ENCODE data around the gene LGALS1. TPM values are rescaled to one million over a fixed set of nuclear protein-coding genes. Genes with fewer than 3 reads are reported as not detected.

LGALS1 gene
- total RNA-seq, 1 donor from 2014 or later, result 21.0 TPM

- H3K4me3 Mint-ChIP-seq, result peak overlapping the region; percentile 78
- peaks cover 4% of the 10 kb centered on the region for H3K27me3 Mint-ChIP-seq (ENCODE audit: low read depth)
- H3K36me3 Mint-ChIP-seq (ENCODE audit: low read depth), result no peaks in the 10 kb centered on the region
- H3K27ac Mint-ChIP-seq (ENCODE audit: unreplicated experiment), result no peak overlapping the region
- no peaks in the 10 kb centered on the region for H3K9me3 Mint-ChIP-seq
- no peak for DNase-seq (ENCODE audit: low read depth, low spot score)
- peaks cover 40% of the 10 kb centered on the region for H3K4me1 Mint-ChIP-seq
- TF ChIP-seq CTCF (conservative IDR thresholded peaks at IDR 0.05), result no peak
These were observed 39.1 kb upstream of the LGALS1 start for GRCh38 chr22:37636186-37636948.

DNA sequence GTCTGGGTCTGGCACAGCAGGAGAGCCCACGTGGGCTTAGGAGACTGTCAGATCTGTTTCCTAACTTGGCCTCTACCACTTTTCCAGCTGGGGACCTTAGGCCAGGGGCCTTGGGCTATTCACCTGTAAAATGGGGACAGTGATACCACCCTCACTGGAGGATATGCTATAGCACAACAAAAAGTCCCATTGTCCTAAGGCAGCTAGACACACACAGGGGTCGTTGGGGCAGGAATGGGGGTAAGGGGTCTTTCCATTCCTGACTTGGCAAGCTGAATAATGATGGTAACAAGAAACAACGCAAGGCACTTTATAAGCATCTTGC is 38.5 kb upstream of the LGALS1 start:
- H3K27ac Mint-ChIP-seq (ENCODE audit: unreplicated experiment), result no peak overlapping the region

DNA sequence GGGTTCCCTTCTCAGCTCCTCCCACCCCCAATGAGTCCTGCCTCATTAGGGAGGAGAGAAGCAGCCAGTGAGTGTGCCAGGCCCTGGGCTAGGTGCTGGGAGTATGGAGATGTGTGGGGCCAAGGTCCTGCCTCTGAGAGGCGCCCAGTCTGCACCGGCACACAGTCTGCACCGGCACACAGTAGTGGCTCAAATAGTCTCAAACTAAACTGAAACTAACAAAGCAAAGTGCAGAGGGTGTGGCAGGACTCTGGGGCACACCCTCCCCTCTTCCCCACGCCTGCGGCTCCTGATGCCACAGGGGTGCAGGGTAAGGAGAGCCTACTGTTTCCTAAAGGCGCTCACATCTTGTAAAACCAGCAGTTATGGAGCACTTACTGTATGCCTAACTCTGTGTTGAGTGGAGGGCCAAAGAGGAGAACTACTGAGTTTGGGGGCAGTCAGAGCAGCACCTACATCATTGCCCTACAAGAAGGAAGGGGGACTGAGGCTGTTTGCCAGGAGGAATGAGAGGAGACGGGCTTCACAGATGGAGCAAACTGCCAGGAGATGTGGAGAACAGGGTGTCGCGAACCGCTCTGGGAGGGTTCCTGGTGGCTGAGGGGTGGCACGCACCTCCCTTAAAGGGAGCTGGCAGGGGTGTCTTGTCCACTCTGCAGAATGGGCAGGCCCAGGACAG is 36.9 kb upstream of the LGALS1 start:
- Mint-ChIP-seq H3K27me3 (ENCODE audit: low read depth) (peaks cover 4% of the 10 kb centered on the region), H3K36me3 (ENCODE audit: low read depth) (peaks cover 2% of the 10 kb centered on the region), H3K9me3 (no peaks in the 10 kb centered on the region), H3K4me3 (peak overlapping the region; percentile 78), H3K4me1 (peaks cover 40% of the 10 kb centered on the region), H3K27ac (ENCODE audit: unreplicated experiment) (peak overlapping the region; percentile 70)
- TF ChIP-seq CTCF (conservative IDR thresholded peaks at IDR 0.05), result no peak
- no peak for DNase-seq (ENCODE audit: low read depth, low spot score)

More for the DNA sequence above, 38.5 kb upstream of the LGALS1 start:
- DNase-seq (ENCODE audit: low read depth, low spot score), result no peak
- no peak for TF ChIP-seq CTCF (conservative IDR thresholded peaks at IDR 0.05)
- H3K27me3 Mint-ChIP-seq (ENCODE audit: low read depth), result peaks cover 4% of the 10 kb centered on the region
- H3K4me1 Mint-ChIP-seq, result peaks cover 40% of the 10 kb centered on the region
- H3K4me3 Mint-ChIP-seq, result peak overlapping the region; percentile 78
- H3K36me3 Mint-ChIP-seq (ENCODE audit: low read depth), result no peaks in the 10 kb centered on the region
- H3K9me3 Mint-ChIP-seq, result no peaks in the 10 kb centered on the region

DNA sequence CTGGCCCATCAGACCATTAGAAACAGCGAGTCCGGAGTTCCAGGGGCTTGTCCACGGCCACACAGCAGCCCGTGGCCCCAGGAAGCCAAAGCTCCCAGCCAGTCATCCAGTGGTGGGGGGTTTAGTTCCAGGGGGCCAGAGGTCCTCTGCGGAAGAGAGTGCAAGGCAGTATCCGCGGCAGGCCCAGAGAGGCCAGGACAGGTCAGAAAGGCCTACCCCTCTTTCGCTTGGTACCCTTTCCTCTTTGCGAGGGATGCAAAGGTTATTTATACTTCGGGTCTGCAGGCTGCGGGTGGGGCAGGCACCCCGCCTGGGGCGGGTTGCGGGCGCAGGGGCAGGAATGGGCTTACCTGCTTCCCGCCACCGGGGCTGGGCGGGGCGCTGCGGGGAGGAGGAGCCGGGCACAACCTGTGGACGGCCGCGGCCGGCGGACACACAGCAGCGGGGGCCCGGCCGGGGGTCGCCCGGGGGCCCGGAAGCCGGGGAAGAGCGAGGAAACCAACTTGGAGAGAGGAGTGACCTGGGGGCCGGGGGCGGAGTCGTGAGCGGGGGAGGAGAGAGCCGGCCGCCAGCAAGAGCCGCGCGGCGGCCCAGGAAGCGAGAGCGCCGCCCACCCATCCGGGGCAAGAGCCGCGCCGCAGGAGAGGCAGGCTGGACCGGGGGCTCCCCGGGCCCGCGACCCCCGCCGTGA is 36.2 kb upstream of the LGALS1 start, which contains the start of gene SH3BP1:
Gene SH3BP1, plus strand, starts transcription at position 600 of the 691 bp plus-strand sequence. CDS start 119 bp downstream, outside the sequence.
- no peaks in the 10 kb centered on the region for H3K9me3 Mint-ChIP-seq
- peaks cover 2% of the 10 kb centered on the region for H3K36me3 Mint-ChIP-seq (ENCODE audit: low read depth)
- no peaks in the 10 kb centered on the region for H3K27me3 Mint-ChIP-seq (ENCODE audit: low read depth)
- H3K4me3 Mint-ChIP-seq, result peak within 1 kb of the TSS; percentile 84
- H3K27ac Mint-ChIP-seq (ENCODE audit: unreplicated experiment), result peak within 1 kb of the TSS; percentile 70
- peaks cover 36% of the 10 kb centered on the region for H3K4me1 Mint-ChIP-seq
- peak; percentile 14 for TF ChIP-seq CTCF (conservative IDR thresholded peaks at IDR 0.05)
- peak; percentile 65 for DNase-seq (ENCODE audit: low read depth, low spot score)

DNA sequence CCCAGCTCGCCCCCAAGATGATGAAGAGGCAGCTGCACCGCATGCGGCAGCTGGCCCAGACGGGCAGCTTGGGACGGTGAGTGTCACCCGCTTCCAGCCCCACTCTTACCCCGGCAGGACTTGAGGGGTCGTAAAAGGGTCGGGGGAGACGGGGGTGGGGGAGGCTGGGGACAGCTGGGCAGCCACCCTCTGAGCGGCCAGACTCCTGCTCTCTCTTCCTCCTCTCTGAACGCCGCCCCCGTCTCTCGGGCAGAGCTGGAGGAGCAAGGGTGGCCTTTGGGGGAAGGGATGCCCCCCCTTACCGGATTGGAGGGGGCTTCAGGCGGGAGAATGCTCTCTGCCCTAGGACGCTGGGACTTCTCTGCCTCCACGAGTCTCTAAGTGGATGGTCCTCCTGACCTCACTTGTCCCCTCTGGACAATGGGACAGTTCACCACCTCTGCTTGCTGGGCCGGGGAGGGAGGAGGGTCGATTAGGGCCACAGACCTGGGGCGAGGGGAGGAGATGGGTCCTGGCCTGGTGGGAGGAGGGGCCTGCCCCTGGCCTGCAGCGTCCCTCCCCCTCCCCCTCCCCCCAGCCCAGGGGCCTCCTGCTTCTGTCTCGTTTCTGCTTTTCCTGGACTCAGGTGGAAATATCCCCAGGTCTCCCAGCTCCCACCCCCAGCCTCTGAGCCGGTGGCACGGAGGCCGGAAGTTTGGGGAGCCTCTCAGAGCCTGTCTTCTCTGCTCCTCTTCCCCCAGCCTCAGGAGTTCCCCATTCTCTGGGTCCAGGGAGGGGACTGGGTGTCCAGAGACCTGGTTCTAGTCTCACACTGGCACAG is 35.5 kb upstream of the LGALS1 start:
- H3K4me3 Mint-ChIP-seq, result peak overlapping the region; percentile 84
- no peaks in the 10 kb centered on the region for H3K9me3 Mint-ChIP-seq
- no peaks in the 10 kb centered on the region for H3K27me3 Mint-ChIP-seq (ENCODE audit: low read depth)
- no peak for DNase-seq (ENCODE audit: low read depth, low spot score)
- H3K4me1 Mint-ChIP-seq, result peaks cover 28% of the 10 kb centered on the region
- H3K36me3 Mint-ChIP-seq (ENCODE audit: low read depth), result peaks cover 2% of the 10 kb centered on the region
- no peak for TF ChIP-seq CTCF (conservative IDR thresholded peaks at IDR 0.05)
- no peak overlapping the region for H3K27ac Mint-ChIP-seq (ENCODE audit: unreplicated experiment)

Measured in neural crest cell (in vitro differentiated cells).